Psoas muscle (tissue), 8 donors: Measurements from ENCODE around the gene COQ10B. TPM values are rescaled to one million over a fixed set of nuclear protein-coding genes. Genes with fewer than 3 reads are reported as not detected.
A peak's percentile ranks its signal among the peaks of the same experiment; 100 is the strongest.

Source experiments
- ATAC-seq, 4 donors: fragments of 200-7000 bp; cut with Tn5 transposase; one replicate each; pipeline ENCODE4 v1.9.1; 2020; ENCODE audit warnings: moderate library complexity in 3 of 4, mild to moderate bottlenecking in 2 of 4
- DNase-seq, 2 donors: peaks; one replicate each; pipeline ENCODE4 v3.0.0-alpha.2; 2020
- H3K27ac ChIP-seq: fragments of 200-600 bp; one replicate; pipeline ENCODE4 v1.8.0; 2022
- H3K27me3 ChIP-seq, 3 donors: fragments of 200-600 bp in 1 of 3; one replicate each; pipeline versions ENCODE4 v1.6.1 to v1.8.0; 2013 to 2022; ENCODE audit warnings: low read length in 2 of 3, mild to moderate bottlenecking in 2 of 3, moderate library complexity in 1 of 3; ENCODE audit not compliant: insufficient read depth in 3 of 3
- H3K36me3 ChIP-seq, 2 donors: fragments of 200-600 bp in 1 of 2; one replicate each; pipeline versions ENCODE4 v1.6.1 to v1.8.0; 2013 to 2022; ENCODE audit warnings: low read depth in 1 of 2, mild to moderate bottlenecking in 1 of 2, moderate library complexity in 1 of 2; ENCODE audit not compliant: insufficient read depth in 1 of 2
- H3K4me1 ChIP-seq: fragments of 200-600 bp; one replicate; pipeline ENCODE4 v1.8.0; 2022
- H3K4me3 ChIP-seq: fragments of 200-600 bp; one replicate; pipeline ENCODE4 v1.8.0; 2022; ENCODE audit warnings: mild to moderate bottlenecking
- H3K9me3 ChIP-seq: fragments of 200-600 bp; one replicate; pipeline ENCODE4 v1.8.0; 2022
- CTCF ChIP-seq: fragments of 200-600 bp; IDR thresholded peaks from one replicate; pipeline ENCODE4 v1.8.0; 2022; ENCODE audit warnings: antibody characterized with exemption
- WGBS, 3 donors: extraction: QIAGEN DNeasy Blood & Tissue Kit; methylation state at CpG; one replicate each; pipeline versions ENCODE4 v1.1.6 to v1.1.7; 2013; 5-methylcytosine and 5-hydroxymethylcytosine counted together
- intact Hi-C, 2 donors: fragments of 100-400 bp; cut with DNase I; formaldehyde crosslinking; loops; one replicate each; pipeline versions ENCODE4 v1.11.0 to v1.14.2; 2022
- polyA plus RNA-seq, 3 donors: library from polyadenylated mRNA; stranded (reverse); fragments of 200-250 nt; gene quantifications; one replicate each; pipeline ENCODE4 v1.2.3, GENCODE V29; 2013
- total RNA-seq, 4 donors: library from RNA; stranded (reverse); fragmentation: NEBNext Ultra II Directional in 2 of 4; extraction: Animal tissue kit (Norgen Biotek cat#: 25700) in 2 of 4; gene quantifications; one replicate each; pipeline versions ENCODE4 v1.2.1 to v1.2.4, GENCODE V29; 2021 to 2023
- donor health status: healthy with polysubstance abuse.
- donor health status: DM: no; HTN: no; CAD: no; lungs with moderate emphysema.
- donor health status: Bipolar disorder and iron deficiency.
- donor health status: healthy.
- donor health status: DM: yes; HTN: yes; CAD: no.
- donor health status: DM: no; HTN: no; CAD: no.
- donor health status: DM: no; HTN: no; CAD: no.
- donor health status: DM: yes; HTN: yes; CAD: no.

The COQ10B gene
- total and polyA plus RNA-seq, 7 donors = 9.9 to 20.2 (median 16.4) TPM

GRCh38 chr2:197498235-197498936 is 45.0 kb downstream of the COQ10B start:
- peaks cover 54% of the 10 kb centered on the region for H3K4me1 ChIP-seq
- peak overlapping the region; percentile 97 for H3K27ac ChIP-seq
- intact Hi-C loops = loop anchor here in 1 of 2 donors (2.0 to 10.0 kb wide), 2 partner anchors 44 to 276 kb away; no protein-coding TSS in a partner anchor
- H3K36me3 ChIP-seq = peaks cover 6 to 74% of the 10 kb centered on the region in 2 donors
- no peaks in the 10 kb centered on the region for H3K9me3 ChIP-seq
- peak overlapping the region; percentile 89 for H3K4me3 ChIP-seq
- 11 to 13% (median 13%) methylated on average over 14 of the region's 14 CpGs for WGBS, 3 donors
- no peak for ATAC-seq
- no peak for TF ChIP-seq CTCF
- H3K27me3 ChIP-seq = no peaks in the 10 kb centered on the region
- DNase-seq = no peak

- ATAC-seq (peak; percentile 19 to 46 (median 32)), DNase-seq (peak; percentile 56 to 83)
- H3K9me3 ChIP-seq = no peaks in the 10 kb centered on the region
- peak overlapping the region; percentile 97 for H3K27ac ChIP-seq
- intact Hi-C loops = loop anchor here in 1 of 2 donors (1.0 to 10.0 kb wide), 3 partner anchors 44 to 276 kb away; partner anchors contain the start of gene SF3B1
- peak overlapping the region; percentile 89 for H3K4me3 ChIP-seq
- TF ChIP-seq CTCF = no peak
- H3K27me3 ChIP-seq = no peaks in the 10 kb centered on the region
- H3K36me3 ChIP-seq = peaks cover 7 to 74% of the 10 kb centered on the region in 2 donors
- WGBS, 3 donors = 0% methylated on average over 44 to 46 of the region's 46 CpGs
- H3K4me1 ChIP-seq = peaks cover 54% of the 10 kb centered on the region
Observed at GRCh38 chr2:197498937-197499593, 45.7 kb downstream of the COQ10B start.

GRCh38 chr2:197499594-197500502 is 46.5 kb downstream of the COQ10B start, which contains the start of the genes HSPD1 and HSPE1:
HSPD1 (minus strand) TSS chr2:197499840; CDS start chr2:197498848, 992 bp downstream.
HSPE1 (plus strand) TSS chr2:197500379; CDS start chr2:197500437, 58 bp downstream.
- ATAC-seq = peak; percentile 91 to 96 (median 94)
- 0% methylated on average over 77 to 104 of the region's 104 CpGs for WGBS, 3 donors
- intact Hi-C loops = loop anchor here in 1 of 2 donors (1.0 to 10.0 kb wide), 4 partner anchors 15 to 275 kb away; partner anchors contain the start of gene SF3B1
- peak within 1 kb of the TSS; percentile 89 for H3K4me3 ChIP-seq
- no peak for TF ChIP-seq CTCF
- no peaks in the 10 kb centered on the region for H3K9me3 ChIP-seq
- no peaks in the 10 kb centered on the region for H3K27me3 ChIP-seq
- H3K27ac ChIP-seq = peak within 1 kb of the TSS; percentile 97
- peak; percentile 98 for DNase-seq
- H3K36me3 ChIP-seq = peaks cover 11 to 74% of the 10 kb centered on the region in 2 donors
- H3K4me1 ChIP-seq = peaks cover 54% of the 10 kb centered on the region

- DNase-seq (no peak), ATAC-seq (peak; percentile 33 to 47 (median 36))
- WGBS, 3 donors = 0% methylated on average over 26 to 30 of the region's 30 CpGs
- no peaks in the 10 kb centered on the region for H3K9me3 ChIP-seq
- H3K4me1 ChIP-seq = peaks cover 49% of the 10 kb centered on the region
- no peak for TF ChIP-seq CTCF
- H3K27me3 ChIP-seq = no peaks in the 10 kb centered on the region
- peak overlapping the region; percentile 89 for H3K4me3 ChIP-seq
- H3K36me3 ChIP-seq = peaks cover 9 to 71% of the 10 kb centered on the region in 2 donors
- intact Hi-C loops = loop anchor here in 1 of 2 donors (2.0 kb wide), 1 partner anchor 14 kb away; no protein-coding TSS in a partner anchor
- peak overlapping the region; percentile 97 for H3K27ac ChIP-seq
Observed at GRCh38 chr2:197500503-197501131, 47.3 kb downstream of the COQ10B start.
